ENCODE measurements around the gene VAV3. TPM values are rescaled to one million over a fixed set of nuclear protein-coding genes. Genes with fewer than 3 reads are reported as not detected.

Gene VAV3
- total RNA-seq, 4 donors from 2014 or later = 44.1 to 123 (median 111) TPM

DNA sequence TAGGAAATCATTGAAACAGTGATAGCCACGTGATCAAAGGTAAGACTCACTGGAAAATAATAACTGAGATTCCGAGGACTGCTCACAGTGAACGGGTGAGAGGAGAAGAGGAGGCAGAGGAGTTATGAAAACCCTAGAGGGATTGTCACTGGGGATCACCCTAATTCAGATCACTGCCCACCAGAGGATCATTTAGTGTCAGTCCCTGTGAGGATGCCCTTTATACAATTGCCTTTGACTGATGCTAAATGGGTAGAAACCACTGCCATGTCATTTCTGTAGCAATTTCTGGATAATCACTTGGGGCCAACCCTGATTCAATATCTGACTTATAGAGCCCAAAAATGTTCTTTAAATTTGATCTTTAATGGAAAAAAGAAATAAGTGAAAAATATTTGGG is 14.1 kb upstream of the VAV3 start:
- Histone ChIP-seq H3K4me3 (no peak overlapping the region), H3K4me1 (no peaks in the 10 kb centered on the region), H3K27me3 (no peaks in the 10 kb centered on the region), H3K9me3 (no peaks in the 10 kb centered on the region), H3K36me3 (no peaks in the 10 kb centered on the region), H3K27ac (no peak overlapping the region)
- intact Hi-C loops (cut with DNase I; ENCODE audit: low total_unique reads) (no loop called here), in situ Hi-C loops (cut with MboI; ENCODE audit: low pct_ligation_motif_present in 1 of 4, low pct_unique_long_range_greater_than_20kb in 1 of 4, low sequenced_read_pairs in 3 of 4) (no loop called here)
- whole genome bisulfite sequencing, 2 donors (ENCODE audit: low coverage in 1 of 2) = 79% methylated on average over 3 of the region's 3 CpGs; no CpG with 5 or more reads in 1 of the 2 donors
- no peak for DNase-seq
- TF ChIP-seq POLR2AphosphoS5 (IDR thresholded peaks at IDR 0.05) (no peak), EP300 (IDR thresholded peaks at IDR 0.05; ENCODE audit: low read depth) (no peak)

DNA sequence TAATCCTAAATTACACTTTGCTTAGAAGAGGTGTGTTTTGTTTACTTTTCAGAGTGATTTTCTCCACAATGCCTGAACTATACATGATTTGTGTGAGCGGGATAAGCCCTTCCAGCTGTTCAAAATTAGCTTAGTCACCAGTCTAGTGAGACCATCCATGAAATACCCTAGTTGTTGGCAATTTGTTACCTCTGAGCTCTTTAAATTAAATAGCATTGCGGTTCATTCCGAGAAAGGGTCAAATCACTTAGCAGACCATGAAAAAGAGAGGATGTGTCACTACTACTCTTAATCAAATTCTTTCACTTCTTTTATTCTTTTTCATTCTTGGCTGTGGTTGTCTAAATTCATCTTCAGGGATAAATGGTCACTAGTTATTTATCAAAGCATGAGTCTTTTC is 11.9 kb upstream of the VAV3 start:
- in situ Hi-C loops (cut with MboI; ENCODE audit: low pct_ligation_motif_present in 1 of 4, low pct_unique_long_range_greater_than_20kb in 1 of 4, low sequenced_read_pairs in 3 of 4) (no loop called here), intact Hi-C loops (cut with DNase I; ENCODE audit: low total_unique reads) (no loop called here)

DNA sequence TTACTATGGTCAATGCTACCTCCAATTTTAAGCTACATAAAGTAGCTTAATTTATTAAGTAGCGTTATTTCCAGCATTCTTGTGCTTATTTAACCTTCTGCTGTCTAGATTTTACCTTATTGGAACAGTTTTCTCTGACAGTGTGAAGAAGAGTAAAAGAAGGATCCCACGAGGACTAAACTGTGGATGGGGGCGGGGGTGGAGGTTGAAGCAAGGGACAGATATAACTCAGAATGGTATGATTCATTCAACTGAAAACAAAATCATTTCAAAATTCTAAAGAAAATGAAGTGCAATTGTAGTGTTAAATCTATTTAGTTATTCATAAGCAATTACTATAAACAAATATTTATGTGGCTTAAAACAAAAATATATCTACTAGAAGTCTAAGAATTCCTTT is 11.5 kb upstream of the VAV3 start:
- Histone ChIP-seq H3K36me3 (no peaks in the 10 kb centered on the region), H3K27ac (no peak overlapping the region), H3K4me1 (no peaks in the 10 kb centered on the region), H3K4me3 (no peak overlapping the region), H3K27me3 (no peaks in the 10 kb centered on the region), H3K9me3 (no peaks in the 10 kb centered on the region)
- WGBS, 2 donors (ENCODE audit: low coverage in 1 of 2) = 64 to 69% methylated on average over 3 of the region's 3 CpGs
- intact Hi-C loops (cut with DNase I; ENCODE audit: low total_unique reads) = no loop called here
- no peak for TF ChIP-seq POLR2A (IDR thresholded peaks at IDR 0.05)
- TF ChIP-seq, protein P1, sequence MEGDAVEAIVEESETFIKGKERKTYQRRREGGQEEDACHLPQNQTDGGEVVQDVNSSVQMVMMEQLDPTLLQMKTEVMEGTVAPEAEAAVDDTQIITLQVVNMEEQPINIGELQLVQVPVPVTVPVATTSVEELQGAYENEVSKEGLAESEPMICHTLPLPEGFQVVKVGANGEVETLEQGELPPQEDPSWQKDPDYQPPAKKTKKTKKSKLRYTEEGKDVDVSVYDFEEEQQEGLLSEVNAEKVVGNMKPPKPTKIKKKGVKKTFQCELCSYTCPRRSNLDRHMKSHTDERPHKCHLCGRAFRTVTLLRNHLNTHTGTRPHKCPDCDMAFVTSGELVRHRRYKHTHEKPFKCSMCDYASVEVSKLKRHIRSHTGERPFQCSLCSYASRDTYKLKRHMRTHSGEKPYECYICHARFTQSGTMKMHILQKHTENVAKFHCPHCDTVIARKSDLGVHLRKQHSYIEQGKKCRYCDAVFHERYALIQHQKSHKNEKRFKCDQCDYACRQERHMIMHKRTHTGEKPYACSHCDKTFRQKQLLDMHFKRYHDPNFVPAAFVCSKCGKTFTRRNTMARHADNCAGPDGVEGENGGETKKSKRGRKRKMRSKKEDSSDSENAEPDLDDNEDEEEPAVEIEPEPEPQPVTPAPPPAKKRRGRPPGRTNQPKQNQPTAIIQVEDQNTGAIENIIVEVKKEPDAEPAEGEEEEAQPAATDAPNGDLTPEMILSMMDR (IDR thresholded peaks at IDR 0.05) = no peak
- no peak for TF ChIP-seq POLR2AphosphoS5 (IDR thresholded peaks at IDR 0.05)
- DNase-seq = no peak
- in situ Hi-C loops (cut with MboI; ENCODE audit: low pct_ligation_motif_present in 1 of 4, low pct_unique_long_range_greater_than_20kb in 1 of 4, low sequenced_read_pairs in 3 of 4) = no loop called here

More for the DNA sequence above, 11.9 kb upstream of the VAV3 start:
- no peak overlapping the region for H3K4me3 ChIP-seq
- H3K9me3 ChIP-seq = no peaks in the 10 kb centered on the region
- H3K27ac ChIP-seq = no peak overlapping the region
- DNase-seq = no peak
- WGBS, 2 donors (ENCODE audit: low coverage in 1 of 2) = 64 to 83% methylated on average over 2 to 3 of the region's 3 CpGs
- TF ChIP-seq EP300 (IDR thresholded peaks at IDR 0.05; ENCODE audit: low read depth) (no peak), POLR2A (IDR thresholded peaks at IDR 0.05) (no peak), POLR2AphosphoS5 (IDR thresholded peaks at IDR 0.05) (no peak)
- TF ChIP-seq, protein P1 (IDR thresholded peaks at IDR 0.05) = no peak
- no peaks in the 10 kb centered on the region for H3K4me1 ChIP-seq
- no peaks in the 10 kb centered on the region for H3K36me3 ChIP-seq
- no peaks in the 10 kb centered on the region for H3K27me3 ChIP-seq

DNA sequence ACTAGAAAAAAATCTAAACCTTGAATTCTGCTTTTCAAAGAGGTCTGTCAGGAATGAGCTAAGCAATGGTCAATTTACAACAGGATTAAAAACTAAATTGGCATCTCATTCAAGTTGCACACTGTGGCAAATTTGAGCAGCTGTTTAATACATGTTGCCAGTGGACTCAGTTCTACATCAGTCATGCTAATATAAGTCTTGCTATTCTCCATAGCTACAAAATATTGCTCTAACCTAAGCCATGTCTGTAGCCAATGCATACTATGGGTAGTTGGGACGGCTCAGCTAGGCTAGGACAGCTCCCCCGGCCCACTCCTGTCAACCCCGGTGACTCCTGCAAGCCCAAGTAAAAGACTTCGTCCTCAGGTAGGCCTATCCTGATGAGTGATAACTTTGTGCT is 10.9 kb upstream of the VAV3 start:
- in situ Hi-C loops (cut with MboI; ENCODE audit: low pct_ligation_motif_present in 1 of 4, low pct_unique_long_range_greater_than_20kb in 1 of 4, low sequenced_read_pairs in 3 of 4) (no loop called here), intact Hi-C loops (cut with DNase I; ENCODE audit: low total_unique reads) (no loop called here)
- Histone ChIP-seq H3K27ac (no peak overlapping the region), H3K4me3 (no peak overlapping the region), H3K27me3 (no peaks in the 10 kb centered on the region), H3K9me3 (no peaks in the 10 kb centered on the region), H3K36me3 (no peaks in the 10 kb centered on the region), H3K4me1 (no peaks in the 10 kb centered on the region)
- 89% methylated on average over 4 of the region's 4 CpGs; no CpG with 5 or more reads in 1 of the 2 donors for WGBS, 2 donors (ENCODE audit: low coverage in 1 of 2)
- TF ChIP-seq POLR2A (IDR thresholded peaks at IDR 0.05) = no peak
- TF ChIP-seq, protein P1 (IDR thresholded peaks at IDR 0.05) = no peak
- no peak for TF ChIP-seq EP300 (IDR thresholded peaks at IDR 0.05; ENCODE audit: low read depth)
- no peak for TF ChIP-seq POLR2AphosphoS5 (IDR thresholded peaks at IDR 0.05)
- DNase-seq = no peak

DNA sequence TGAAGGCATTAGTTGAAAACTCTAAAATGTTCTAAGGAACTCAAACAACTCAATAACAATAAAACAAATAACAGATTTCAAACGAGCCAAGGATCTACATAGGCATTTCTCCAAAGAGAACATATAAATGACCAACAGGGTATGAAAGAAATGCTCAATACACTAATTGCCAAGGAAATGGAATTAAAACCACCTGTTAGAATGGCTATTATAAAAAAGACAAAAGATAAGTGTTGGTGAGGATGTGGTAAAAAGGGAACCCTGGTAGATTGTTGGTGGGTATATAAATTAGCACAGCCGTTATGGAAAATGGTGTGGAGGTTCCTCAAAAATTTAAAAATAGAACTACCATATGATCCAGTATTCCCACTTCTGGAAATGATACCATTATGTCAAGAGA is 9.1 kb upstream of the VAV3 start:
- in situ Hi-C loops (cut with MboI; ENCODE audit: low pct_ligation_motif_present in 1 of 4, low pct_unique_long_range_greater_than_20kb in 1 of 4, low sequenced_read_pairs in 3 of 4) (no loop called here), intact Hi-C loops (cut with DNase I; ENCODE audit: low total_unique reads) (no loop called here)
- Histone ChIP-seq H3K9me3 (no peaks in the 10 kb centered on the region), H3K4me3 (no peak overlapping the region), H3K27me3 (no peaks in the 10 kb centered on the region), H3K27ac (no peak overlapping the region), H3K4me1 (no peaks in the 10 kb centered on the region), H3K36me3 (no peaks in the 10 kb centered on the region)
- WGBS, 2 donors (ENCODE audit: low coverage in 1 of 2) = 7 to 49% methylated on average over 2 of the region's 2 CpGs
- no peak for DNase-seq
- TF ChIP-seq POLR2AphosphoS5 (IDR thresholded peaks at IDR 0.05) = no peak
- TF ChIP-seq, protein P1 (IDR thresholded peaks at IDR 0.05) = no peak
- no peak for TF ChIP-seq POLR2A (IDR thresholded peaks at IDR 0.05)
- TF ChIP-seq EP300 (IDR thresholded peaks at IDR 0.05; ENCODE audit: low read depth) = no peak

Data from transverse colon (tissue), 4 donors.